OCI-LY3 (cell line): ENCODE data around the gene IRX6.

Experiments used
- CTCF ChIP-seq: fragments of 200-600, 300-600 bp; sonication (generic); IDR thresholded peaks from 2 replicates; pipeline ENCODE4 v1.5.1; 2014; ENCODE audit warnings: antibody characterized with exemption, low read length, low read depth
- EZH2phosphoT487 ChIP-seq: fragments of 200-600 bp; shearing (Covaris generic); IDR thresholded peaks from 2 replicates; pipeline ENCODE4 v1.6.1; 2018; ENCODE audit warnings: antibody characterized with exemption, mixed run types, low read depth

GRCh38 chr16:55274391-55274790 lies 49.6 kb upstream of the IRX6 start:
- TF ChIP-seq CTCF (no peak), EZH2phosphoT487 (no peak)
